HepG2 (cell line): ENCODE results near the gene SLFN12L. TPM values are rescaled to one million over a fixed set of nuclear protein-coding genes. Genes with fewer than 3 reads are reported as not detected.

Experiments used
- ATAC-seq: fragments of 200-7000 bp; cut with Tn5 transposase; 3 replicates; pipeline ENCODE4 v1.9.1; 2020; ENCODE audit warnings: mild to moderate bottlenecking, moderate library complexity
- BruUV-seq: library from RNA; stranded (reverse); fragments of 400-500 nt; replicated peaks from 2 replicates; lab custom pipeline; 2021; lab: Mats Ljungman, UMichigan
- CTCF ChIA-PET: fragments of 300-600 bp; formaldehyde crosslinking; extraction: SDS; loops from one replicate; lab custom pipeline; 2021; ENCODE audit warnings: low total read pairs, inconsistent platforms, low intra/inter-chr PET ratio; lab: Yijun Ruan, JAX
- POLR2A ChIA-PET: fragments of 350-600 bp; sonication (Branson Sonifier 250); formaldehyde crosslinking; loops from one replicate; lab custom pipeline; 2020; ENCODE audit warnings: antibody characterized with exemption, inconsistent platforms; lab: Yijun Ruan, JAX
- DNase-seq: peaks from one replicate; pipeline ENCODE4 v3.0.0-alpha.2; 2015; ENCODE audit warnings: low spot score
- FAIRE-seq: peaks from 3 replicates; lab custom pipeline; 2011; peaks lifted over from hg19 to GRCh38; lab: Jason Lieb, UNC
- H2AFZ ChIP-seq: one replicate; pipeline ENCODE4 v1.6.1; 2011; ENCODE audit warnings: low read length, inconsistent platforms
- H3K27ac ChIP-seq: fragments of 300-600 bp; 3 replicates; pipeline ENCODE4 v1.8.0; 2011; ENCODE audit warnings: mixed run types, mild to moderate bottlenecking, mixed read lengths, low read length, inconsistent platforms; ENCODE audit not compliant: insufficient read depth; ENCODE audit errors: extremely low read length
- H3K27me3 ChIP-seq, 2 experiments: fragments of 200-600 bp in 1 of 2; 2 replicates in 1 of 2; 3 replicates in 1 of 2; pipeline versions ENCODE4 v1.6.0 to v1.8.0; 2011; ENCODE audit warnings: low read length in 2 of 2, mild to moderate bottlenecking in 2 of 2, moderate library complexity in 2 of 2, inconsistent platforms in 1 of 2; ENCODE audit not compliant: insufficient read depth in 2 of 2, control insufficient read depth in 1 of 2
- H3K36me3 ChIP-seq, 2 experiments: fragments of 200-600 bp in 1 of 2; replicated peaks in 1 of 2; 2 replicates in 1 of 2; 3 replicates in 1 of 2; pipeline versions ENCODE4 v1.5.1 to v1.8.0; 2011; ENCODE audit warnings: low read length in 2 of 2, inconsistent platforms in 1 of 2; ENCODE audit not compliant: insufficient read depth in 2 of 2, control insufficient read depth in 1 of 2
- H3K4me1 ChIP-seq: 2 replicates; pipeline ENCODE4 v1.5.1; 2012; ENCODE audit warnings: low read length, inconsistent platforms; ENCODE audit not compliant: insufficient read depth
- H3K4me2 ChIP-seq: 2 replicates; pipeline ENCODE4 v1.6.0; 2011; ENCODE audit warnings: low read depth, low read length, inconsistent platforms
- H3K4me3 ChIP-seq, 3 experiments: fragments of 200-600 bp in 1 of 3; sonication (generic), shearing (Covaris generic) in 1 of 3; replicated peaks in 1 of 3; 2 replicates each; pipeline ENCODE4 v1.5.1; 2011 to 2016; ENCODE audit warnings: low read length in 3 of 3, inconsistent platforms in 2 of 3, low read depth in 2 of 3, mild to moderate bottlenecking in 2 of 3, control low read depth in 1 of 3, mixed read lengths in 1 of 3; ENCODE audit not compliant: insufficient read depth in 1 of 3
- H3K79me2 ChIP-seq: one replicate; pipeline ENCODE4 v1.6.1; 2011; ENCODE audit warnings: low read length, inconsistent platforms; ENCODE audit not compliant: insufficient read depth
- H3K9ac ChIP-seq: 2 replicates; pipeline ENCODE4 v1.6.0; 2011; ENCODE audit warnings: mild to moderate bottlenecking, low read depth, low read length, inconsistent platforms; ENCODE audit not compliant: insufficient read depth
- H3K9me3 ChIP-seq: 2 replicates; pipeline ENCODE4 v1.5.1; 2012; ENCODE audit warnings: mild to moderate bottlenecking, low read length
- H4K20me1 ChIP-seq: 2 replicates; pipeline ENCODE4 v1.6.0; 2011; ENCODE audit warnings: inconsistent platforms, mild to moderate bottlenecking, low read length, moderate library complexity; ENCODE audit not compliant: insufficient read depth
- AKAP8 ChIP-seq: sonication (generic); formaldehyde crosslinking; IDR thresholded peaks from 2 replicates; pipeline ENCODE4 v1.5.1; 2020; ENCODE audit warnings: mild to moderate bottlenecking, missing genetic modification reagents
- CEBPG ChIP-seq: IDR thresholded peaks from 2 replicates; pipeline ENCODE4 v1.6.1; 2016
- FOSL1 ChIP-seq: sonication (generic); formaldehyde crosslinking; IDR thresholded peaks from 2 replicates; pipeline ENCODE4 v1.9.0; 2021; ENCODE audit warnings: missing genetic modification reagents, borderline replicate concordance
- FOSL2 ChIP-seq: sonication (generic); formaldehyde crosslinking; IDR thresholded peaks from 2 replicates; pipeline ENCODE4 v1.4.0; 2020; ENCODE audit warnings: missing genetic modification reagents
- GZF1 ChIP-seq: sonication (generic); formaldehyde crosslinking; IDR thresholded peaks from 2 replicates; pipeline ENCODE4 v1.5.1; 2020; ENCODE audit warnings: mild to moderate bottlenecking, missing genetic modification reagents
- JUNB ChIP-seq: sonication (generic); formaldehyde crosslinking; IDR thresholded peaks from 2 replicates; pipeline ENCODE4 v1.8.0; 2022; ENCODE audit warnings: missing genetic modification reagents, mild to moderate bottlenecking, borderline replicate concordance
- JUND ChIP-seq: sonication (generic); formaldehyde crosslinking; IDR thresholded peaks from 2 replicates; pipeline ENCODE4 v1.8.0; 2022; ENCODE audit warnings: mild to moderate bottlenecking, missing genetic modification reagents
- NFE2L2 ChIP-seq: fragments of 150-350 bp; IDR thresholded peaks from 2 replicates; pipeline ENCODE4 v1.6.1; 2014; ENCODE audit warnings: low read length
- TCF7L2 ChIP-seq: IDR thresholded peaks from 2 replicates; pipeline ENCODE4 v1.6.1; 2011; ENCODE audit warnings: mild to moderate bottlenecking, low read depth, low read length, moderate library complexity
- TEAD3 ChIP-seq: optimal IDR thresholded peaks from 2 replicates; pipeline ENCODE3; 2016; ENCODE audit warnings: borderline replicate concordance
- WGBS: methylation state at CpG from one replicate; pipeline ENCODE4 v1.1.6; 2017; ENCODE audit warnings: low lambda C conversion rate; 5-methylcytosine and 5-hydroxymethylcytosine counted together
- in situ Hi-C: cut with HindIII; loops from 2 replicates; pipeline ENCODE4 v1.10.0; 2017; ENCODE audit warnings: low pct_unique_long_range_greater_than_20kb; ENCODE audit not compliant: extremely low pct_ligation_motif_present
- intact Hi-C: fragments of 100-400 bp; cut with micrococcal nuclease; formaldehyde crosslinking; loops from one replicate; pipeline ENCODE4 v1.10.0; 2022; ENCODE audit not compliant: unreplicated experiment
- polyA plus RNA-seq, 8 experiments: library from polyadenylated mRNA; depleted of rRNA in 3 of 8; stranded (reverse) in 7 of 8; unstranded in 1 of 8; fragments of >200 nt; fragmentation: Illumina TruSeq in 4 of 8; extraction: Trizol in 4 of 8; gene quantifications; 2 replicates each; pipeline versions ENCODE4 v1.2.1 to v1.2.3, GENCODE V29; 2011 to 2016; ENCODE audit warnings: low read depth in 4 of 8, missing spikeins in 1 of 8, mixed read lengths in 1 of 8; ENCODE audit not compliant: insufficient read depth in 1 of 8
- total RNA-seq, 5 experiments: library from RNA; depleted of rRNA; stranded (reverse); fragments of >200 nt; fragmentation: Illumina TruSeq; extraction: Trizol; gene quantifications; 2 replicates each; pipeline ENCODE4 v1.2.3, GENCODE V29; 2016; ENCODE audit warnings: low read depth in 1 of 5
- TF ChIP-seq, protein P1 (sequence below): sonication (generic); formaldehyde crosslinking; IDR thresholded peaks from 2 replicates; pipeline ENCODE4 v1.4.0; 2020; ENCODE audit warnings: missing genetic modification reagents
- TF ChIP-seq, protein P2 (sequence below): sonication (generic); formaldehyde crosslinking; IDR thresholded peaks from 2 replicates; pipeline ENCODE4 v1.4.0; 2020; ENCODE audit warnings: missing genetic modification reagents

SLFN12L gene
- total and polyA plus RNA-seq, 2 of the 13 experiments (the other 11 are each of a cell fraction or from before 2014, with no cell fraction given), result not detected

DNA sequence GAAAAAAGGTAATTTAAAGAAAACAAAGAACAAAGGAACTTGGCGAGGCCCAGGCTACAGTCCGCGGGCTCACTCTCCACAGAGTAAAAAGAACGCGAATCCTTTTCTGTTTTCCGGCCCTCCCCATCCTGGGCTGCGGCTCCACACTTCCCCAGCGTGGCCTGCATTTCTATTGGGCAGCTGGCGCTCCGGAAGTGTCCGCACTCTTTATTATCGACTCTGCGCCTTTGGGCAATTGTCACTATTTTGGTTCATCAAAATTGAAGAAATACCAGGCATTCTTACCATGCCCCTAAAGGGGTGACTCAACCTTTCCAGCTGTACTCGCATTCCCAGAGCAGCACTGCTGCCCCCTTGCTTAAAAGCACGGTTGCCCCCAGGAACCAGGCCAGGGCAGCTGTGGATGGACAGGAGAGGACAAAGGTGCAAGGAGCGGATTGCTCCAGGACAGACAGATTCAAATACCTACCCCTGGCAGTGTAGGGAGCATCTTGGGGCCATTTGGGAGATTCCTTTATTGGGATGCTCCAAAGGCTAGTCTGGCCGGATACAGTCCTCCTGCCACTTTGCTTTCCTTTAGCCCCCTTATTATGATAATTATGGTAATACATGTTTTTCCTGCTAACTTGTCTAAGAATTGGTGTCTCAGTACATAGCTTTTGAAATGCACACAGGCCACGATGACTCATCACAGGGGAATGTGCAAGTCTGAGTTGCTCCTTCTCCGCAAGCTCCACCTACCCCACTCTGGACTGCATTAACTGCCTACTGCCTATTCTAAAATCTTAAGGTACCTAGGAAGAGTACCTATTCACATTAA lies 104.2 kb downstream of the SLFN12L start:
- H3K4me3 ChIP-seq, result no peak overlapping the region
- no TSS peak for BruUV-seq
- ATAC-seq (peak; percentile 79), DNase-seq (peak; percentile 81), FAIRE-seq (peak; percentile 68)
- ChIA-PET POLR2A (no interaction called here), CTCF (no interaction called here)
- no peaks in the 10 kb centered on the region for H4K20me1 ChIP-seq
- H3K79me2 ChIP-seq, result no peaks in the 10 kb centered on the region
- 70% methylated on average over 17 of the region's 19 CpGs for WGBS
- no peak overlapping the region for H3K9ac ChIP-seq
- no peak overlapping the region for H3K27ac ChIP-seq
- no peaks in the 10 kb centered on the region for H3K36me3 ChIP-seq
- in situ Hi-C loops, result no loop called here
- H2AFZ ChIP-seq, result no peak overlapping the region
- intact Hi-C loops, result no loop called here
- no peak overlapping the region for H3K4me2 ChIP-seq
- TF ChIP-seq FOSL2 (CRISPR knock-in tag) (peak; percentile 96), AKAP8 (no peak), TCF7L2 (no peak), JUNB (CRISPR knock-in tag) (peak; percentile 83; the same call in 1 of the 2 replicates), TEAD3 (peak; percentile 87), CEBPG (no peak), NFE2L2 (0 out of 2 replicates have a peak, but pooled peaks have one; percentile 21), JUND (peak; percentile 94), GZF1 (CRISPR knock-in tag) (peak; percentile 98), FOSL1 (peak; percentile 85)
- TF ChIP-seq, protein P1, sequence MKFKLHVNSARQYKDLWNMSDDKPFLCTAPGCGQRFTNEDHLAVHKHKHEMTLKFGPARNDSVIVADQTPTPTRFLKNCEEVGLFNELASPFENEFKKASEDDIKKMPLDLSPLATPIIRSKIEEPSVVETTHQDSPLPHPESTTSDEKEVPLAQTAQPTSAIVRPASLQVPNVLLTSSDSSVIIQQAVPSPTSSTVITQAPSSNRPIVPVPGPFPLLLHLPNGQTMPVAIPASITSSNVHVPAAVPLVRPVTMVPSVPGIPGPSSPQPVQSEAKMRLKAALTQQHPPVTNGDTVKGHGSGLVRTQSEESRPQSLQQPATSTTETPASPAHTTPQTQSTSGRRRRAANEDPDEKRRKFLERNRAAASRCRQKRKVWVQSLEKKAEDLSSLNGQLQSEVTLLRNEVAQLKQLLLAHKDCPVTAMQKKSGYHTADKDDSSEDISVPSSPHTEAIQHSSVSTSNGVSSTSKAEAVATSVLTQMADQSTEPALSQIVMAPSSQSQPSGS, result no peak
- TF ChIP-seq, protein P2, sequence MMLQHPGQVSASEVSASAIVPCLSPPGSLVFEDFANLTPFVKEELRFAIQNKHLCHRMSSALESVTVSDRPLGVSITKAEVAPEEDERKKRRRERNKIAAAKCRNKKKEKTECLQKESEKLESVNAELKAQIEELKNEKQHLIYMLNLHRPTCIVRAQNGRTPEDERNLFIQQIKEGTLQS (CRISPR knock-in tag), result peak; percentile 93
- H3K4me1 ChIP-seq, result peaks cover 10% of the 10 kb centered on the region; the same call in 1 of the 2 replicates
- no peaks in the 10 kb centered on the region for H3K9me3 ChIP-seq
- peaks cover 0 to 14% of the 10 kb centered on the region in 2 experiments; a peak in 2 of 5 replicates for H3K27me3 ChIP-seq
